Measurements from ENCODE around the gene FAM149B1. TPM values are rescaled to one million over a fixed set of nuclear protein-coding genes. Genes with fewer than 3 reads are reported as not detected.
A peak's percentile ranks its signal among the peaks of the same experiment; 100 is the strongest.

Gene FAM149B1
- total and polyA plus RNA-seq, 2 of the 13 experiments (the other 11 are each of a cell fraction or from before 2014, with no cell fraction given): 9.3 to 16.8 TPM

GRCh38 chr10:73131913-73132686 lies 35.8 kb upstream of the FAM149B1 start (continued):
- no peak for TF ChIP-seq E2F1 (CRISPR knock-in tag; IDR thresholded peaks at IDR 0.05)
- TF ChIP-seq HNRNPK (IDR thresholded peaks at IDR 0.05; ENCODE audit: low read depth, low read length, poor library complexity, severe bottlenecking): no peak
- no peak; the same call in 1 of the 2 replicates for TF ChIP-seq SP4 (CRISPR knock-in tag; IDR thresholded peaks at IDR 0.05)
- no peak for TF ChIP-seq ZNF142 (CRISPR knock-in tag; IDR thresholded peaks at IDR 0.05)
- peak; percentile 41 for TF ChIP-seq NR2C2 (CRISPR knock-in tag; IDR thresholded peaks at IDR 0.05; ENCODE audit: borderline replicate concordance)
- TF ChIP-seq ZFP91 (CRISPR knock-in tag; IDR thresholded peaks at IDR 0.05; ENCODE audit: borderline replicate concordance): no peak
- peak; percentile 65; the same call in 1 of the 2 replicates for TF ChIP-seq MLX (CRISPR knock-in tag; IDR thresholded peaks at IDR 0.05)
- peak; percentile 65 for TF ChIP-seq KDM6A (CRISPR knock-in tag; IDR thresholded peaks at IDR 0.05; ENCODE audit: low read depth)
- 0 out of 2 replicates have a peak, but pooled peaks have one; percentile 13 for TF ChIP-seq ZNF652 (CRISPR knock-in tag; IDR thresholded peaks at IDR 0.05; ENCODE audit: borderline replicate concordance, low read depth)
- peak; percentile 96 for TF ChIP-seq FOXO1 (CRISPR knock-in tag; IDR thresholded peaks at IDR 0.05)
- no peak for TF ChIP-seq PHF8 (CRISPR knock-in tag; IDR thresholded peaks at IDR 0.05)
- TF ChIP-seq CENPX (CRISPR knock-in tag; IDR thresholded peaks at IDR 0.05): no peak
- no peak for TF ChIP-seq ZNF83 (CRISPR knock-in tag; IDR thresholded peaks at IDR 0.05; ENCODE audit: borderline replicate concordance)
- no peak for TF ChIP-seq TMF1 (CRISPR knock-in tag; IDR thresholded peaks at IDR 0.05; ENCODE audit: low read depth)
- TF ChIP-seq MNT (IDR thresholded peaks at IDR 0.05): peak; percentile 30; the same call in 1 of the 2 replicates
- TF ChIP-seq BCL6 (CRISPR knock-in tag; IDR thresholded peaks at IDR 0.05): peak; percentile 93
- TF ChIP-seq TAF1 (CRISPR knock-in tag; IDR thresholded peaks at IDR 0.05): no peak
- peak; percentile 93 for TF ChIP-seq SALL1 (CRISPR knock-in tag; IDR thresholded peaks at IDR 0.05)
- TF ChIP-seq PLRG1 (conservative IDR thresholded peaks at IDR 0.05): no peak

All from HepG2 (cell line).